ENCODE results near the gene CAMSAP3.
"Not testable (repeated sequence)": the region's sequence is repeated elsewhere in the genome, so short reads cannot be mapped to it uniquely, and the experiment has no call there.

The CAMSAP3 gene

GRCh38 chr19:7641290-7642276 is 45.9 kb downstream of the CAMSAP3 start:
- H3K9me2 ChIP-seq (ENCODE audit: low read depth, low read length): no peaks in the 10 kb centered on the region
- H3K27ac ChIP-seq (ENCODE audit: low read depth, low read length, poor library complexity, severe bottlenecking): no peak overlapping the region
- TF ChIP-seq EZH2 (IDR thresholded peaks at IDR 0.05; ENCODE audit: borderline replicate concordance, low read length): no peak
- TF ChIP-seq, protein P1, sequence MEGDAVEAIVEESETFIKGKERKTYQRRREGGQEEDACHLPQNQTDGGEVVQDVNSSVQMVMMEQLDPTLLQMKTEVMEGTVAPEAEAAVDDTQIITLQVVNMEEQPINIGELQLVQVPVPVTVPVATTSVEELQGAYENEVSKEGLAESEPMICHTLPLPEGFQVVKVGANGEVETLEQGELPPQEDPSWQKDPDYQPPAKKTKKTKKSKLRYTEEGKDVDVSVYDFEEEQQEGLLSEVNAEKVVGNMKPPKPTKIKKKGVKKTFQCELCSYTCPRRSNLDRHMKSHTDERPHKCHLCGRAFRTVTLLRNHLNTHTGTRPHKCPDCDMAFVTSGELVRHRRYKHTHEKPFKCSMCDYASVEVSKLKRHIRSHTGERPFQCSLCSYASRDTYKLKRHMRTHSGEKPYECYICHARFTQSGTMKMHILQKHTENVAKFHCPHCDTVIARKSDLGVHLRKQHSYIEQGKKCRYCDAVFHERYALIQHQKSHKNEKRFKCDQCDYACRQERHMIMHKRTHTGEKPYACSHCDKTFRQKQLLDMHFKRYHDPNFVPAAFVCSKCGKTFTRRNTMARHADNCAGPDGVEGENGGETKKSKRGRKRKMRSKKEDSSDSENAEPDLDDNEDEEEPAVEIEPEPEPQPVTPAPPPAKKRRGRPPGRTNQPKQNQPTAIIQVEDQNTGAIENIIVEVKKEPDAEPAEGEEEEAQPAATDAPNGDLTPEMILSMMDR (IDR thresholded peaks at IDR 0.05; ENCODE audit: low read length): peak; percentile 25; the same call in 1 of the 2 replicates
- H2AFZ ChIP-seq (ENCODE audit: low read length): no peak overlapping the region
- H3K79me2 ChIP-seq (ENCODE audit: insufficient read depth, low read length): no peaks in the 10 kb centered on the region
- no peaks in the 10 kb centered on the region; the same call in 1 of the 2 replicates for H3F3A ChIP-seq (ENCODE audit: insufficient read depth, low read length)
- H3K4me3 ChIP-seq (ENCODE audit: low read depth, low read length, poor library complexity, severe bottlenecking): no peak overlapping the region
- no peak overlapping the region for H3K9ac ChIP-seq (ENCODE audit: low read length)
- no peak overlapping the region for H3K4me2 ChIP-seq (ENCODE audit: low read length)
- H3K27me3 ChIP-seq (ENCODE audit: insufficient read depth, low read length): no peaks in the 10 kb centered on the region
- H3K36me3 ChIP-seq (ENCODE audit: insufficient read depth, low read length): peaks cover 12% of the 10 kb centered on the region
- no peaks in the 10 kb centered on the region for H4K20me1 ChIP-seq (ENCODE audit: insufficient read depth, low read length)
- peaks cover 11% of the 10 kb centered on the region for H3K4me1 ChIP-seq (ENCODE audit: insufficient read depth, low read length, severe bottlenecking)
- H3K9me3 ChIP-seq (ENCODE audit: low read length): no peaks in the 10 kb centered on the region

- Histone ChIP-seq H2AFZ (ENCODE audit: low read length) (no peak overlapping the region), H3K27me3 (ENCODE audit: insufficient read depth, low read length) (no peaks in the 10 kb centered on the region), H3K4me1 (ENCODE audit: insufficient read depth, low read length, severe bottlenecking) (peaks cover 8% of the 10 kb centered on the region), H3K9me2 (ENCODE audit: low read depth, low read length) (no peaks in the 10 kb centered on the region), H3K9ac (ENCODE audit: low read length) (no peak overlapping the region), H4K20me1 (ENCODE audit: insufficient read depth, low read length) (no peaks in the 10 kb centered on the region), H3K36me3 (ENCODE audit: insufficient read depth, low read length) (peaks cover 21% of the 10 kb centered on the region), H3K27ac (ENCODE audit: low read depth, low read length, poor library complexity, severe bottlenecking) (no peak overlapping the region), H3K9me3 (ENCODE audit: low read length) (no peaks in the 10 kb centered on the region), H3F3A (ENCODE audit: insufficient read depth, low read length) (no peaks in the 10 kb centered on the region; the same call in 1 of the 2 replicates), H3K79me2 (ENCODE audit: insufficient read depth, low read length) (no peaks in the 10 kb centered on the region), H3K4me3 (ENCODE audit: low read depth, low read length, poor library complexity, severe bottlenecking) (no peak overlapping the region), H3K4me2 (ENCODE audit: low read length) (no peak overlapping the region)
- TF ChIP-seq, protein P1 (IDR thresholded peaks at IDR 0.05; ENCODE audit: low read length): no peak
- no peak for TF ChIP-seq EZH2 (IDR thresholded peaks at IDR 0.05; ENCODE audit: borderline replicate concordance, low read length)
Measured at GRCh38 chr19:7642295-7643030, 46.8 kb downstream of the CAMSAP3 start.

GRCh38 chr19:7643031-7643415 is 47.4 kb downstream of the CAMSAP3 start:
- peaks cover 2% of the 10 kb centered on the region for H3K4me1 ChIP-seq (ENCODE audit: insufficient read depth, low read length, severe bottlenecking)
- no peaks in the 10 kb centered on the region for H4K20me1 ChIP-seq (ENCODE audit: insufficient read depth, low read length)
- H3K79me2 ChIP-seq (ENCODE audit: insufficient read depth, low read length): no peaks in the 10 kb centered on the region
- H3K36me3 ChIP-seq (ENCODE audit: insufficient read depth, low read length): peaks cover 25% of the 10 kb centered on the region
- H3K9me2 ChIP-seq (ENCODE audit: low read depth, low read length): no peaks in the 10 kb centered on the region
- H3K9ac ChIP-seq (ENCODE audit: low read length): no peak overlapping the region
- no peak overlapping the region for H3K4me3 ChIP-seq (ENCODE audit: low read depth, low read length, poor library complexity, severe bottlenecking)
- no peak overlapping the region for H2AFZ ChIP-seq (ENCODE audit: low read length)
- TF ChIP-seq, protein P1 (IDR thresholded peaks at IDR 0.05; ENCODE audit: low read length): no peak
- TF ChIP-seq EZH2 (IDR thresholded peaks at IDR 0.05; ENCODE audit: borderline replicate concordance, low read length): no peak
- no peaks in the 10 kb centered on the region for H3K27me3 ChIP-seq (ENCODE audit: insufficient read depth, low read length)
- H3F3A ChIP-seq (ENCODE audit: insufficient read depth, low read length): no peaks in the 10 kb centered on the region
- no peak overlapping the region for H3K4me2 ChIP-seq (ENCODE audit: low read length)
- H3K9me3 ChIP-seq (ENCODE audit: low read length): no peaks in the 10 kb centered on the region
- H3K27ac ChIP-seq (ENCODE audit: low read depth, low read length, poor library complexity, severe bottlenecking): no peak overlapping the region

GRCh38 chr19:7643629-7644549 is 48.2 kb downstream of the CAMSAP3 start:
- H3K36me3 ChIP-seq (ENCODE audit: insufficient read depth, low read length): peaks cover 26% of the 10 kb centered on the region

More at GRCh38 chr19:7643629-7644549, 48.2 kb downstream of the CAMSAP3 start:
- not testable (repeated sequence) for H2AFZ ChIP-seq (ENCODE audit: low read length); H3F3A ChIP-seq (ENCODE audit: insufficient read depth, low read length); H3K4me1 ChIP-seq (ENCODE audit: insufficient read depth, low read length, severe bottlenecking); H3K4me2 ChIP-seq (ENCODE audit: low read length); H3K9me3 ChIP-seq (ENCODE audit: low read length); H3K4me3 ChIP-seq (ENCODE audit: low read depth, low read length, poor library complexity, severe bottlenecking); H3K79me2 ChIP-seq (ENCODE audit: insufficient read depth, low read length); H3K9ac ChIP-seq (ENCODE audit: low read length); H3K27ac ChIP-seq (ENCODE audit: low read depth, low read length, poor library complexity, severe bottlenecking); H3K9me2 ChIP-seq (ENCODE audit: low read depth, low read length); H3K27me3 ChIP-seq (ENCODE audit: insufficient read depth, low read length); H4K20me1 ChIP-seq (ENCODE audit: insufficient read depth, low read length)
